Midbrain (tissue), 1 donor: ENCODE data around the gene ZNF382.

Experiments used
- DNase-seq: peaks from one replicate; lab custom pipeline; 2025; lab: John Stamatoyannopoulos, UW

The ZNF382 gene

DNA sequence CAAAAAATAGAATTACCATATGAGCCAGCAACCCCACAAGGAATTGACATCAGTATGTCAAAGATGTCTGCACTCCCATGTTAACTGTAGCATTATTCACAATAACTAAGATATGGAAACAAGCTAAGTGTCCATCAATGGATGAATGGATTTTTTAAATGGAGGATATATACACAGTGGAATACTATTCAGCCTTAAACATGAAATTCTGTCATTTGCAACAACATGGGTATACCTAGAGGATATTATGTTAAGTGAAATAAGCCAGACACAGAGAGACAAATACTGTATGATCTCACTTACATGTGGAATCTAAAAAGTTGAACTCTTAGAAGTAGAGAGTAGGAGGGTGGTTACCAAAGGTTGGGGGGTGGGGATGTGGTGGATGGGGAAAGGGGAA lies 74.3 kb downstream of the ZNF382 start:
- DNase-seq: no peak
